C1 segment of cervical spinal cord (tissue), 14 donors: ENCODE data around the gene GLRX3.

Experiments
- DNase-seq, 14 donors: peaks; one replicate each; lab custom pipeline; 2025; lab: John Stamatoyannopoulos, UW

The GLRX3 gene

DNA sequence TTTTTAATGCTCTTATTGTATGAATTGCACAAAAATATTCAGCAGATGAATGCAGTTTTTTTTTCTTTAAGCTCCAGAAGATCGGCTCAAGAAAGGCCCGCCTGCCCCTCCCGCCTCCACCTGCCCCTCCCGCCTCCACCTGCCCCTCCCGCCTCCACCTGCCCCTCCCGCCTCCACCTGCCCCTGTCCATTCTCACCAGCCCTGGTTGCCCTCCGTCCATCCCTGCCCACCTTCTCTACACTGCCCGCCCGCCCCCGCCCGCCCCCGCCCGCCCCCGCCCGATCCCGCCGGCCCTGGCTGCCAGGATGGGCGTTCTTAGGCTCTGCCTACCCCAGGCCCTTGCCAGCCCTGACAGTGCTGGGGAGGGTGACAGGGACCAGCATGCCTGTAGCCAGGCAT is 67.4 kb downstream of the GLRX3 start:
- DNase-seq: no peak

DNA sequence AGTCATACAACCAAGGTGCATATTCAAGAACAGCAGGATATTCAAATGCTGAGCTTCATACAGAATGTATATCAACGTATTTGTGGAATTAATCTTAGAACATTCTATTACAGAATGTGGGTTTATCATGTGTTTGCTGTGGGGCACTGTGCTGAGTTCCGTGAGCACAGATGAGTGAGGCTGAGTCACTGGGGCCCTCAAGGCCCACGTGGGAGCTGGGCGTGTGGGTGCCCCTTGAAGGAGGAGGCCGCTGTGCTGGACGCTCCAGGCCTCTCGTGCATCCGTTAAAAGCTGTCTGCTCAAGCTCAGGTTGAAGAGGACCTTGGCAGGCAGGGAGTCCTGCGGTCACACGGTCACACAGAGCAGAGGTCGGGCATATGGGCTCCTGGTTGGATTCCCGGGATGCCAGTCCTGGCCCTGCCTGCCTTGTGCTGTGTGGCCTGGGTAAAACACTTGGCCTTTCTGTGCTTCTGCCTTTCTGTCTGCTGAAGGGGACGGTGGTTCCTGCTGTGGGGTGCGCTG is 70.1 kb downstream of the GLRX3 start:
- no peak for DNase-seq

GRCh38 chr10:130207205-130207604 is 71.0 kb downstream of the GLRX3 start:
- DNase-seq: no peak

GRCh38 chr10:130208807-130209206 is 72.6 kb downstream of the GLRX3 start:
- no peak for DNase-seq

DNA sequence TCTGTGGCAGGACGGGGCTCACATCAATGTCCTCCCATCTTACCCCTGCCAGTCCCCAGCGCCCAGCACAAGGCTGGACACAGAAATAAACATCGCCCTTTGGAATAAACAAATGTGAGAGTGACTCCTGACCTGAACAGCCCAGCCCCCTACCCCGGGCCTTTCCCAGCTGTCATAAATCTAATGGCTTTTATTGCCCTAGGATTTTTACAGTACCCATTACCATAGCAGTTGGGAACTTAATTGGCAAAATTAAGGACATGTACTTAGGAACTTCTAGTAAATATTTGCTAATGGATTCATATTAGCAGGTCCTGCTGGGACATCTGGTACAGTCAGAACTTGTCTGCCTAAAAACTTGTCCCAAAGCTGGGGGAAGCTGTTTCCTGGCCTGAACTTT is 76.6 kb downstream of the GLRX3 start:
- DNase-seq: no peak

DNA sequence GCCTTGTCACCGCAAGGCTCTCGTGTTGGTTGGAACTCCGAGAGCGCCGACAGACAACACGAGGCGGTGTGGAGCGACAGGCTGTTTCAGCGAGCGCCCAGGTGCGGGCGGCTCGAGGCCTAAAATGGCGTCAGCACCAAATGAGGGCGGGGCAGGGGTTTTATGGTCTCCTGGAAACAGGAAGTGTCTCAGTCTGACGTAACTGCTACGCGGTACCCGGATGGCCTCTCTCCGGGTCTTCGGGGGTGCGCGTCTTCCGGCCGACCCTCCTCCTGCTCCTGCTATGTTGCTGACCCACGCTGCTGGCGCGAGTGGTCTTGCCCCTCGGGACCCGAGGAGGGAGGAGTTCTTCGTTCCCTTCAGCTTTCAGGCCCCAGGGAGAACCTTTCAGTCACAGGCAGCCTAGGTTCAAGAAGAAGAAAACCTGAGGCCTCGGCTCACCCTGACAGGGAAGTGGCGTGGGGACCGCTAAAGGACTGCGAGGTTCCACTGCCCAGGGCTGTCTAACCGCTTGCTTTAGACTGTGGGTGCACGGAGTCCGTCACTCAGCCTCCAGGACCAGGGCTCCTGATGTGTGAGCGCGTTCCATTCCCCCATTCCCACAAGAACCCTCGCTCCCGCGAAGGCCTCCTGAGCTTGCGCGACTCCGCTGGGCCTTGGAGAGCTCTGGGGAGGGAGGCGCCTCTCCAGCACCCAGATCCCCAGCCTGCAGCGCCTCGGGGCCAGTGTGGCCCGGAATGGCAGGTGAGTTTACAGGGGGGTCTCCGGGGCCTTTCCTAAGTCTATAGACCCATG is 77.3 kb downstream of the GLRX3 start:
- DNase-seq: no peak

DNA sequence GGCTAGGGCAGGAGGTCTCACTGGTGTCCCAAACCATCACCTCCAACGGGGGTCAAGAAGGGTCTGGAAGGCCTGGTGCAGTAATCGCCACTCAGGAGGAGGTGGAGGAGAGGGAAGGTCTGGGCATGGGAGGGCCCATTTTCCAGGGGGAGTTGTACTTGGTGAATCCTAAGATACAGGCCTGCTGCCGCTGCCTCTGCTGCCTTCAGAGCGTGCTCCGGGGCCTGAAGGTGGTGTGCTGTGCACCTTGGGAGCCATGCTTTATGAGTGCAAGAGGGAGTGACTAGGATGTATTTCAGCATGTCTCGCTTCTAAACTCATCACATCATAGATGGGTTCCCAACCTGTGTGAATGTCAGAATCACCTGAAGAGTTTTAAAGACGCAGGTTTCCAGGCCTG is 78.2 kb downstream of the GLRX3 start:
- DNase-seq: no peak

DNA sequence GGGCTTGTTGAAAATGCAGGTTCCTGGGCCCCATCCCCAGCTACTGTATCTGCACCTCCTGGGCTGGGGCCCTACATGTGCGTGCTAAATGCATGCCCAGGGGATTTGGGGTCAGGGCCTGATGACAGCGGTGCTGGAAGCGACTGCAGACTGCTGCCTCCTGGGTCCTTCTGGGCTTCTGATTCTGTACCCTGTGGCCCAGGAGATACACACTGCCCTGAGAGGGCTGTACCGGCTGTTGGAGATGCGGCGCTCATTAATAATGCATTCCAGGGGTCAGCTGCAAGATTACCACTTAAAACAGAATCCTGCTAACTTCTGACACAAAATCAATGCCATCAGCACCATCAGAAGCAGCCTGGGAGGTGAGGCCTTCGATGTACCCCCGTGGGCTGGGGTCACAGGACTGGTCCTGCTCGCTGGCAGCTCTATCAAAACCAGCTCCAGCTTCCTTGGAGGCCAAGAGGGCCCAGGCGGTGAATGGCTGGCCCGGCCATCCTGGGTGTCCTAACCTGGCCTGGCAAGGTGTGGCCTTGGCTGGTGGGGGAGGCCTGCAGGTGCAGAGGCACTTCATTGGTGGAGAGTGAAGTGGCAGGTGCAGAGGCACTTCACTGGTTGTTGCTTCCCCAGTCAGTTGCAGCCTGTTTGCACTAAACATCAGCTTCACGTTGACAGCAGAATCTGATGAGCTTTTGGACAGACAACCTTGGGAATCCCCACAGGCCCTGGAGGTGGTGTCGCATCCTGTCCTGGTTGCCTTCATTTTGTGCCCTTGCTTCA is 79.2 kb downstream of the GLRX3 start:
- DNase-seq: no peak

DNA sequence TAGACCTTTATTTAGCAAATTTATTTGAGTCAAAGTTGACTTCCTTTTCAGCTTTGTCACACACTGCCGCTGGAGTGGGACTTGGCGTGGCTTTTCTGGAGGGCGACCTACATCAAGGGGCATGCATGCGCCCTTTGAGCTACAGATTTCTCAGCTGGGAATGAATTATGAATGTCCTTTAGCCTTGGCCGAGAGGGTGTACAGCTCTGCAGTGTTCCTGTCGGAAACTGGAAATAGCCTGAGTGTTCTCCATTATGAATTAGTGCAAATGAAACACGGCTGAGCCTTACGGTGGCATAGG is 79.7 kb downstream of the GLRX3 start:
- DNase-seq: no peak

DNA sequence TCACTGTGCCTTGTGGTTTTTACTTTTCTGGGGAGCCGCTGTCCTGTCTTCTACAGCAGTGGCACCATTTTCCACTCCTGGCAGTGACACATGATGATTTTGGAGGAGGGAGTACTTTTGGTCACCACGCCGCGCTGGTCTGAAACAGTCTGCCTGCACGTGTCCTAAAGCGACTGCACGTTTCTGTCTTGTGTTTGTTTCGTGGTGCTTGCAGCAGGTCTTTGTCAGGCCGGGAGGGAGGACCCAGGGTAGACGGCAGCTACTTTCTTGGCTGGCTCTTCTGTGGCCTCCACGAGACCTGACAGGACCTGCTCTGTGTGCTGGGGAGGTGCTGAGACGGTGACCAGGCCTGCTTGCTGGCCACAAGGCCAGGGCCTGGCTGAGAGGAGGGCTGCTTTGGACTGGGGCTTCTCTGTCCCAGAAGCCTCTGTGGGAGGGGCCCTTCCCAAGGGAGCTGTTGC is 82.0 kb downstream of the GLRX3 start:
- DNase-seq: no peak

GRCh38 chr10:130218936-130219335 is 82.7 kb downstream of the GLRX3 start:
- no peak for DNase-seq

DNA sequence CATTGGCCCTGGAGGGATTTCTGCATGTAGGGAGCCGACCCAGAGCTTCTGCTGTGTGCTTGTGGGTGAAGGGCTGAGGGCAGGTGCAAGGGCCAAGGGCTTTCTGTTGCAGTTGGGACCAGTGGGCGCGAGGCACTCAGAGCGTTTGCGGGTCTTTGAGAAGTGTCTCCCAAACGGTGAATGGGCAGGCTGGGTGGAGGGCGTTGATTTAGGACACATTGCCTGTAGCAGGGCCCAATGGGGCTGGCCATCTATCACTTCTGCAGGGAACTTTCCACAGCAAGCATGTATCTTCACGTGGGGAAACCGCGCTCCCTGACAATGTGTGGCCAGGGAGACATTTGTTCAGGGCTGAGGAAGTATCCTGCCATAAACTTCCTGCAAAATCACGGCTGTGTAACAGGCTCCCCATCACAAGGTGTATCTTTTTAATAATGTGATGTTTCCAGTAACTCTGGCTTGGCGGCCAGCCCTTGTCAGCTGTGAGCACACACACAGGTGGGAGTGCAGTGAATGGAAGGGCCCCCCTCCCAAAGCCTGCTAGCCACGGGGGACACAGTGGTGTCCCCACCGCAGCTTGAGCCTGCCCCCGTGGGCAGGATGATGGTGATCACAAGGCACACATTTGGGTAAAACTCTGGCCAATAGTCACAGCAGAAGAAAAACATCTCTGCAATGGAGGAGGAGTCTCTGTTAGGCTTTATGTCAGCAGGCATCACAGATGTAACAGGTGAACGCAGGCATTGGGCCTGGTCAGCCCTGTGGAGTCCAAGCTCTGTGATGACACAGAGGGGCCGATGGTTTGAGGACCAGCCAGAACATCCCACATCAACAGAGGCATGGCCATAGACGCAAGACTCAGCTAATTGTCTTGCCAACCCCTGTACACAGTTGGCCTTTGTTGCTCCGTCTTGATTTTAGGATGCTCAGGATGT is 84.3 kb downstream of the GLRX3 start:
- DNase-seq: no peak

DNA sequence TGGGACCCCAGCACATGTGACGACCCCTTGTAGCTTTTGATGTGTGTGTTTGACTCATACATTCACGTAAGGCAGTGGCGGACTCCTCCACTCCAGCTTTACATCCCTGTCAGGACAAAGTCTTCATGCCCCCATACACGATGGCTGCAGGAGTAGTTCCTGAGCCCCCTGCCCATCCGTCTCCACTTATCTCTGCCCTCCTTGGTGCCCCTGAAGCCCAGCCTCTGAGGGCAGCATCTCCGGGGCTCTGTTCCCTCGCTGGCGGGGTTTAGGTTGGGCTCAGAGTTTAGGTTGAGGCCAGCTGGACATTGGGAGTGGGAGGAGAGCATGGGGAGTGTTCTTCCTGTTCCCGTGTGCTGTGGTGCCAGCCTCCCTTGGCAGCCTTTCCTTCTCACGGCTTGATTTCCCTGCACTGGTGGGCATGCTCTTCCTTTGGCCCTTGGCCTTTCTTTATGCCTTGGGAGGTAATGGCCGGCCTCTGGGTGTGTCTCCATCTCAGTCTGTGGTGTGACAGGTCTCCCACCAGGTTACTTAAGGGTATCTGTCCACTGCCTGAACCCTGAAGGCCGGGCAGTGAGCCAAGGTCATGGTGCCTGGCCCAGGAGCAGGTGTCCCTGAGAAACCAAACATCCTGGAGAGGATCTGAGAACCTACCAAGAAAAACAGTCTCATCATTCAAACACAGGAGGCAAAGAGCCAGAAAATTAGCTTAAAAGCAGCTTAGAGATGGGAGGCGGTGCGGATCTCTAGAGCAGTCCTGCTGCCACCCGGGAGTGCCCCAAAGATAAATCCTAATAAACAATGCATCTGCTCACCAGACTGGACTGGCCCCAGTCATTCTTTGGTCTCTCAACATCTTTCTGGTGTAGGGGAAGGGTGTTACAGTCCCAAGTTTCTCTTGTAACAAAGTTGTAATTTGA is 85.5 kb downstream of the GLRX3 start:
- DNase-seq: no peak

DNA sequence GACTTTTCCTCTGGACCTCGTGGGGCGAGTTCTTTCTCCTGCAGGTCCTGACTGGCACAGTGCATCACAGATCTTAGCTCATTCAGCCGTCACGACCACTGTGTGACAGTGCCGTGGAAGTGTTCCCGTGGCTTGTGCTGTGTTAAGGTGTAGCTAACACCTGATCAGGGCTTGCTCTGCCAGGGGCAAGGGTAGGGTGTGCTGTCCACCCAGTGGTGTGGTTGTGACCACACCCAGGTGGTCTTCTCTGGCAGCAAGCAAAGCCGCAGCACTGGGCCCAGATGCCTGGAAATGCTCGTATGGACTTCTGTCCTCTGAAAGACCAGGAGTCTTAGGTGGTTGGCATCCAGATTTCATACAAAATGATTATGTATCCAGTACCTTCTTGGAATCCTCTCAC is 86.2 kb downstream of the GLRX3 start:
- DNase-seq: no peak

DNA sequence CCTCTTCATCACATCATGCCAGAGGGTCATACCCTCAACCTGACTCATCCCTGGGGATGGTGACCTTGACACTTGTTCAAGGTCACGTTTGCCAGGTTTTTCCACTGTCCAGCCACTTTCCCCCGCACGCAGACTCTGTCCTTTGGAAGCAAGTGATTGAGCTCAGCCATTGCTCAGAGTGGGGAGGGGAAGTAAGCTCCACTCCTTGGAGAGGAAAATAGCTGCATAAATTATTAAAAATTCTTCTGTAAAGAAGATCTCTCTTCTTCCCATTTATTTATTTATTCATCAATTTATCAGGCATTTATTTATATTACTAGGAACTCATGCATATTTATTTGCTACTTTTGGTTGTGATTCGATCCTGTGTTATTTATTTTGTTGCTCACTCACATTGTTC is 88.0 kb downstream of the GLRX3 start:
- DNase-seq: no peak

DNA sequence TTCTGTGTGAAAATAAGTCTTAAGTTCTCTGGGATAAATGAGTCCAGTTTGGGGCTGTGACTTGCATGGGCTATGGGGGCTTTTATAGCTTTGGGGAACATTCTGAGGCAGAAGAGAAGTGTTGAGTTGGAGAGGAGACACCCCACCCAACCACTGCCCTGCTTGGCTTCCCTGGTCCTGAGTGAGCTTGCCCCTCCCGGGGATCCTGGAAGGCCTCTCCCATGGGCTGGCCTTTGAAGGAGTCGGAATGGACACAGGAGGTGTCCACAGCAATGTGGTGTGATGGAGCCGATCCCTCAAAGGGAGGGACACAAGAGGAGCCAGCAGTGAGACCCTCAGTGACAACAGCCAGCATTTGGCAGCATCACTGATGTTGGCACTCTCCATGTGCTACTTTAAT is 89.8 kb downstream of the GLRX3 start:
- DNase-seq: no peak

GRCh38 chr10:130227883-130228282 is 91.7 kb downstream of the GLRX3 start:
- DNase-seq: no peak
